Glutamatergic neuron (in vitro differentiated cells): ENCODE measurements around the gene SCN5A. TPM values are rescaled to one million over a fixed set of nuclear protein-coding genes. Genes with fewer than 3 reads are reported as not detected.

Experiments used
- DNase-seq: peaks from one replicate; pipeline ENCODE4 v3.0.0; 2022
- H3K27ac Mint-ChIP-seq: one replicate; pipeline ENCODE4 v1.8.0; 2020; ENCODE audit warnings: mild to moderate bottlenecking, mixed read lengths, inconsistent platforms; ENCODE audit not compliant: unreplicated experiment
- H3K27me3 Mint-ChIP-seq: one replicate; pipeline ENCODE4 v1.8.0; 2020; ENCODE audit warnings: mild to moderate bottlenecking, moderate library complexity, mixed read lengths, inconsistent platforms; ENCODE audit not compliant: unreplicated experiment
- H3K36me3 Mint-ChIP-seq: one replicate; pipeline ENCODE4 v1.8.0; 2020; ENCODE audit warnings: mild to moderate bottlenecking, mixed read lengths, inconsistent platforms; ENCODE audit not compliant: unreplicated experiment
- H3K4me1 Mint-ChIP-seq: one replicate; pipeline ENCODE4 v1.8.0; 2020; ENCODE audit warnings: mild to moderate bottlenecking, low read depth, mixed read lengths, inconsistent platforms; ENCODE audit not compliant: unreplicated experiment
- H3K4me3 Mint-ChIP-seq: one replicate; pipeline ENCODE4 v1.8.0; 2020; ENCODE audit warnings: mild to moderate bottlenecking, mixed read lengths, inconsistent platforms; ENCODE audit not compliant: unreplicated experiment
- H3K9me3 Mint-ChIP-seq: one replicate; pipeline ENCODE4 v1.8.0; 2020; ENCODE audit warnings: mild to moderate bottlenecking, moderate library complexity, mixed read lengths, inconsistent platforms; ENCODE audit not compliant: unreplicated experiment
- total RNA-seq: library from RNA; stranded (reverse); fragmentation: NEBNext Ultra II Directional; extraction: Animal tissue kit (Norgen Biotek cat#: 25700); gene quantifications from one replicate; pipeline ENCODE4 v1.2.1, GENCODE V29; 2021; ENCODE audit not compliant: unreplicated experiment
- TF ChIP-seq, protein P1 (sequence below): fragments of 200-600 bp; sonication (generic); IDR thresholded peaks from one replicate; pipeline ENCODE4 v1.5.0; 2021; ENCODE audit not compliant: partially characterized antibody, unreplicated experiment

The SCN5A gene
- total RNA-seq, 1 donor from 2014 or later: 4.8 TPM

DNA sequence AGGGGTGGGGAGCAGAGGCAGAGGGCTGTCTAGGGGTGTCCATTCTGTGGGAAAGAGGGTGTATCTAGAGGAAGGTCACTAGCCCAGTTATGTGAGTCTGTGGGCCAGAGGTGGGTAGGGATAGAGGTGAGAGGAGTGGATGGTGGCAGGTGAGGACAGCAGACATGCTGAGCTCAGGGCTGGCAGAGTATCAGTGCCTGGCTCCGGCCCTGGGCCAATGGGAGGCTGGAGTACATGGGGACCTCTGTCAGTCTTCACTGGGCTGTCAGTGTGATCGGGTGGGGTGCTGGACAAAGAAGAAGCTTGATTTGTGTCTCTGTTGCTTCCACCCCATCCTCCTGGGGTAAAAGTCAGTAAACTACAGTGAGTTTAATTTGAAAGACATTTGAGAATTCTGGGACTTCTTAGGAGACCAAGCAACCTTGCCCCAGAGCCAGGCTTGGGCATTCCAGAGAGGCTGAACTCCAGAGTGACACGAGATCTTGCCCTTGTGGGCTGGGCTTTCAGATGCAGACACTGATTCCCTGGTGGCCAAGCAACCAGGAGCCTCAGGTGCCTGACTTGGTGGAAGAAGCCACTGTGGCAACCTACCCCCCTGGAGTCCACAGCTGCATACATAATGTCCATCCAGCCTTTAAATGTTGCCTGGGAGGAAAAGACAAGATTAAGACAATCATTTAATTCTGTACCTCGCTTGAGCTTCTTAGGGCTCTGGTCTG is 92.7 kb downstream of the SCN5A start:
- DNase-seq: no peak

DNA sequence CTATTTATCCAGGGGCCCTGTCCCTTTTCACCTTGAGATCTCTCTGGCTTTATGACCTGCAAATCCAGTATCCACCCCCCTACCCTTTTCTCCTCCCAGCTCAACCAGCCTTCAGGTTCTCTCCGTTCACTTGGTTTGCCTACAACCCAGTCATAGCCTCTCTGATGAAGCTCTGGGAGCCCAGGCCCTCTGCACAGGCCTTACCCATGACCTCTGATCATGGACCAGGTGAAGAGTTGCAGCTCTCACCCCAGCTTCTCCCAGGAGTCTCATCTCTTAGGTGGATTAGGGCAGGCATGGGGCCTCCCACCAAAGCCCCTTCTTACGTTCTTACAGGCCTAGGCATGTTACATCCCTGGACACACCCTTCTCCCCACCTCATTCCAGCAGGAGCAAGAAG is 93.6 kb downstream of the SCN5A start:
- TF ChIP-seq, protein P1, sequence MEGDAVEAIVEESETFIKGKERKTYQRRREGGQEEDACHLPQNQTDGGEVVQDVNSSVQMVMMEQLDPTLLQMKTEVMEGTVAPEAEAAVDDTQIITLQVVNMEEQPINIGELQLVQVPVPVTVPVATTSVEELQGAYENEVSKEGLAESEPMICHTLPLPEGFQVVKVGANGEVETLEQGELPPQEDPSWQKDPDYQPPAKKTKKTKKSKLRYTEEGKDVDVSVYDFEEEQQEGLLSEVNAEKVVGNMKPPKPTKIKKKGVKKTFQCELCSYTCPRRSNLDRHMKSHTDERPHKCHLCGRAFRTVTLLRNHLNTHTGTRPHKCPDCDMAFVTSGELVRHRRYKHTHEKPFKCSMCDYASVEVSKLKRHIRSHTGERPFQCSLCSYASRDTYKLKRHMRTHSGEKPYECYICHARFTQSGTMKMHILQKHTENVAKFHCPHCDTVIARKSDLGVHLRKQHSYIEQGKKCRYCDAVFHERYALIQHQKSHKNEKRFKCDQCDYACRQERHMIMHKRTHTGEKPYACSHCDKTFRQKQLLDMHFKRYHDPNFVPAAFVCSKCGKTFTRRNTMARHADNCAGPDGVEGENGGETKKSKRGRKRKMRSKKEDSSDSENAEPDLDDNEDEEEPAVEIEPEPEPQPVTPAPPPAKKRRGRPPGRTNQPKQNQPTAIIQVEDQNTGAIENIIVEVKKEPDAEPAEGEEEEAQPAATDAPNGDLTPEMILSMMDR: no peak
- no peak overlapping the region for H3K27ac Mint-ChIP-seq
- peaks cover 3% of the 10 kb centered on the region for H3K9me3 Mint-ChIP-seq
- peaks cover 9% of the 10 kb centered on the region for H3K36me3 Mint-ChIP-seq
- no peaks in the 10 kb centered on the region for H3K4me1 Mint-ChIP-seq
- no peak for DNase-seq
- peaks cover 2% of the 10 kb centered on the region for H3K27me3 Mint-ChIP-seq
- no peak overlapping the region for H3K4me3 Mint-ChIP-seq

More for the DNA sequence above, 92.7 kb downstream of the SCN5A start:
- H3K9me3 Mint-ChIP-seq: no peaks in the 10 kb centered on the region
- no peak overlapping the region for H3K27ac Mint-ChIP-seq
- peaks cover 2% of the 10 kb centered on the region for H3K27me3 Mint-ChIP-seq
- H3K4me3 Mint-ChIP-seq: no peak overlapping the region
- H3K4me1 Mint-ChIP-seq: no peaks in the 10 kb centered on the region
- peaks cover 9% of the 10 kb centered on the region for H3K36me3 Mint-ChIP-seq
- TF ChIP-seq, protein P1: no peak

DNA sequence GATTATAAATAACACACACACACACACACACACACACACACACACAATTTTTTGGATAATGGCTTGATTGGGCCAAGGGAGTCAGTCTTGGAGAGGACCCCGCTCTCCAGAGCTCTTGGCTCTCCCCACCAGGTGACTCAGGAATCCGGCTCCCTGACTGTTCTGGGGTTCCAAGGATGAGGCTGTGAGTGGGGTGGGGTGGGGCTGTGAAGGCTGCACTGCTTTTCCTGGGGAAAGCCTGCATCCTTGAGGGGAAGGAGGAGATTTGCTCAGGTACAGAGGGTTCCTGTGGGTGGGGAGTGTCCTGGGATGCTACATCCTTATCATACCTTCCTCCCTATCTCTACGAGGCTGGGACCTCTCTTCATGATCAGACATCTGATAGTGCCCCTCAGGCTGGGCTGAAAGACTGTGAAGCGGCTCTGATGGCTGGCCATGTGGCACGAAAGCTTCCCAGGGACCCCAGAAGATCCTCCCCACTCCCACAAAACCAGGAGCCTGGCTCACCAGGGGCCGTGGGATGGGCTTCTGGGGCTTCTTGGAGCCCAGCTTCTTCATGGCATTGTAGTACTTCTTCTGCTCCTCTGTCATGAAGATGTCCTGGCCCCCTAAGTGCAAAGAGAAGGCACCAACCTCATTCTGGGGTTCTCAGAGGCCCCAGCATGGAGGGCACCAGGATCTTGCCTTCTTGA is 94.2 kb downstream of the SCN5A start:
- H3K27me3 Mint-ChIP-seq: peaks cover 4% of the 10 kb centered on the region
- no peak for DNase-seq

DNA sequence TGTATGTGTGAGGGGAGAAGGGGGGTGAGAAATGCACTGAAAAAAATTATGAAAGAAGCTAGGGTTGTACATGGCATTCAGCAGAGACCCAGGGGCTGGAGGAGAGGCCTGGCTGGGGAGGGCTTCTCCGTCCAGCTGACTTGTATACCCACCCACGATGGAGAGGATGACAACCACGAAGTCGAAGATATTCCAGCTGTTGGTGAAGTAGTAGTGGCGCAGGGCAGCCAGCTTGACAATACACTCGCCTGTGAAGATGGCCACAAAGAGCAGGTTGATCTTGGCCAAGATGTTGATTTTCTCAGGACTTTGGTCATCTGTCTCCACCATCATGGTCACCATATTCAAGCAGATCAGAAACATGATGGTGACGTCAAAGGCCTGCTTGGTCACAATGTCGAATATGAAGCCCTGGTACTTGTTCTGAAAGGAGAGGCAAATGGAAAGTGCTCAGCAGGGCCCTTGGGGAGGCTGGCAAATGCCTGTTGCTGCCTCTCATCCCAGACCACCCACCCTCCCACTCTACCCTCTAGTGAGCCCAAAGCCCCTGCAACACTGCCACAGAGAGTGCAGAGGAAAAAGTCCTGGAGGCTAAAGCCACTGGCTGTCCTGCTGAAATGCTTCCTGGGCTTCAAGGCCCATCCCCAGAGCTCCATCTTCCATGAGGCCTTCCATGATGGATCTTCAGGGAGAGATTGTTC is 95.2 kb downstream of the SCN5A start:
- Mint-ChIP-seq H3K4me1 (no peaks in the 10 kb centered on the region), H3K9me3 (peaks cover 3% of the 10 kb centered on the region), H3K36me3 (peaks cover 9% of the 10 kb centered on the region), H3K27me3 (peaks cover 4% of the 10 kb centered on the region), H3K4me3 (no peak overlapping the region), H3K27ac (no peak overlapping the region)
- TF ChIP-seq, protein P1: no peak
- DNase-seq: no peak

More for the DNA sequence above, 94.2 kb downstream of the SCN5A start:
- Mint-ChIP-seq H3K27ac (no peak overlapping the region), H3K4me3 (no peak overlapping the region), H3K4me1 (no peaks in the 10 kb centered on the region), H3K36me3 (peaks cover 9% of the 10 kb centered on the region), H3K9me3 (peaks cover 3% of the 10 kb centered on the region)
- TF ChIP-seq, protein P1: no peak
